SK-N-SH treated with all-trans-retinoic acid at 6 μM for 48 hours (cell line): ENCODE results near the gene RGS6.

Experiments
- ARNTL ChIP-seq: fragments of 450-650 bp; formaldehyde crosslinking; IDR thresholded peaks from 2 replicates; pipeline ENCODE4 v1.5.0; 2020; ENCODE audit warnings: low read depth, mild to moderate bottlenecking, moderate library complexity, borderline replicate concordance
- CSRNP3 ChIP-seq: fragments of 250-450 bp; sonication (Bioruptor Pico); IDR thresholded peaks from 2 replicates; pipeline ENCODE4 v1.5.1; 2021; ENCODE audit warnings: mild to moderate bottlenecking, moderate library complexity
- ESRRG ChIP-seq: fragments of 250-450 bp; sonication (Bioruptor Pico); IDR thresholded peaks from 2 replicates; pipeline ENCODE4 v1.6.1; 2021; ENCODE audit warnings: mild to moderate bottlenecking
- GLIS3 ChIP-seq: fragments of 250-450 bp; sonication (Bioruptor Pico); IDR thresholded peaks from 2 replicates; pipeline ENCODE4 v1.5.0; 2020; ENCODE audit warnings: mild to moderate bottlenecking, moderate library complexity
- PATZ1 ChIP-seq: fragments of 250-450 bp; sonication (Bioruptor Pico); IDR thresholded peaks from 2 replicates; pipeline ENCODE4 v1.8.0; 2020; ENCODE audit warnings: mild to moderate bottlenecking, moderate library complexity, borderline replicate concordance
- PPARA ChIP-seq: fragments of 250-450 bp; sonication (Bioruptor Pico); IDR thresholded peaks from 2 replicates; pipeline ENCODE4 v1.5.0; 2020; ENCODE audit warnings: mild to moderate bottlenecking, borderline replicate concordance
- ZFP3 ChIP-seq: fragments of 250-450 bp; sonication (Bioruptor Pico); IDR thresholded peaks from 2 replicates; pipeline ENCODE4 v1.5.0; 2020; ENCODE audit warnings: mild to moderate bottlenecking, moderate library complexity
- ZFP30 ChIP-seq: fragments of 450-650 bp; formaldehyde crosslinking; IDR thresholded peaks from 2 replicates; pipeline ENCODE4 v1.5.0; 2022; ENCODE audit warnings: mild to moderate bottlenecking, moderate library complexity

- TF ChIP-seq PPARA (CRISPR knock-in tag) = no peak
- no peak for TF ChIP-seq ZFP30
- TF ChIP-seq PATZ1 (CRISPR knock-in tag) = no peak
- TF ChIP-seq ZFP3 = no peak
- TF ChIP-seq ARNTL (CRISPR knock-in tag) = no peak
- TF ChIP-seq ESRRG (CRISPR knock-in tag) = no peak
- TF ChIP-seq GLIS3 (CRISPR knock-in tag) = no peak
- TF ChIP-seq CSRNP3 (CRISPR knock-in tag) = no peak
These were observed 623.4 kb downstream of the RGS6 start for GRCh38 chr14:72555609-72556000.
